ENCODE measurements around the gene GOLGA5. TPM values are rescaled to one million over a fixed set of nuclear protein-coding genes. Genes with fewer than 3 reads are reported as not detected.
A peak's percentile ranks its signal among the peaks of the same experiment; 100 is the strongest.
"Not testable (repeated sequence)": the region's sequence is repeated elsewhere in the genome, so short reads cannot be mapped to it uniquely, and the experiment has no call there.

The GOLGA5 gene
- total RNA-seq, 1 experiment from 2014 or later, result 41.7 TPM

- DNase-seq (ENCODE audit: extremely low read depth, low read depth), result not testable (repeated sequence)
These were observed 15.1 kb upstream of the GOLGA5 start for GRCh38 chr14:92778868-92779565.

GRCh38 chr14:92780444-92781232 is 13.5 kb upstream of the GOLGA5 start:
- DNase-seq (ENCODE audit: extremely low read depth, low read depth), result no peak

- DNase-seq (ENCODE audit: extremely low read depth, low read depth), result no peak
These were observed 12.8 kb upstream of the GOLGA5 start for GRCh38 chr14:92781350-92781749.

- DNase-seq (ENCODE audit: extremely low read depth, low read depth), result peak; percentile 70
These were observed 10.2 kb upstream of the GOLGA5 start for GRCh38 chr14:92783813-92784431.

GRCh38 chr14:92785667-92786426 is 8.3 kb upstream of the GOLGA5 start:
- no peak for DNase-seq (ENCODE audit: extremely low read depth, low read depth)

- no peak for DNase-seq (ENCODE audit: extremely low read depth, low read depth)
These were observed 7.7 kb upstream of the GOLGA5 start for GRCh38 chr14:92786427-92786756.

- no peak for DNase-seq (ENCODE audit: extremely low read depth, low read depth)
These were observed 6.6 kb upstream of the GOLGA5 start for GRCh38 chr14:92787554-92787953.

- no peak for DNase-seq (ENCODE audit: extremely low read depth, low read depth)
These were observed 4.5 kb upstream of the GOLGA5 start for GRCh38 chr14:92789457-92790089.

GRCh38 chr14:92792885-92793284 is 1.2 kb upstream of the GOLGA5 start:
- DNase-seq (ENCODE audit: extremely low read depth, low read depth), result no peak

- no peak for DNase-seq (ENCODE audit: extremely low read depth, low read depth)
These were observed 439 bp downstream of the GOLGA5 start for GRCh38 chr14:92794547-92794941.

GRCh38 chr14:92794961-92795360 is 856 bp downstream of the GOLGA5 start:
- DNase-seq (ENCODE audit: extremely low read depth, low read depth), result no peak

- no peak for DNase-seq (ENCODE audit: extremely low read depth, low read depth)
These were observed 4.0 kb downstream of the GOLGA5 start for GRCh38 chr14:92797935-92798653.

- DNase-seq (ENCODE audit: extremely low read depth, low read depth), result no peak
These were observed 4.7 kb downstream of the GOLGA5 start for GRCh38 chr14:92798811-92799210.

GRCh38 chr14:92800012-92800411 is 5.9 kb downstream of the GOLGA5 start:
- DNase-seq (ENCODE audit: extremely low read depth, low read depth), result no peak

GRCh38 chr14:92800525-92800924 is 6.4 kb downstream of the GOLGA5 start:
- no peak for DNase-seq (ENCODE audit: extremely low read depth, low read depth)

GRCh38 chr14:92801917-92802316 is 7.8 kb downstream of the GOLGA5 start:
- DNase-seq (ENCODE audit: extremely low read depth, low read depth), result no peak

- DNase-seq (ENCODE audit: extremely low read depth, low read depth), result no peak
These were observed 8.6 kb downstream of the GOLGA5 start for GRCh38 chr14:92802678-92803077.

- no peak for DNase-seq (ENCODE audit: extremely low read depth, low read depth)
These were observed 19.1 kb downstream of the GOLGA5 start for GRCh38 chr14:92813201-92813600.

- no peak for DNase-seq (ENCODE audit: extremely low read depth, low read depth)
These were observed 25.0 kb downstream of the GOLGA5 start for GRCh38 chr14:92819011-92819597.
